HuH-7.5 (cell line): ENCODE measurements around the gene CRIM1.

ENCODE experiments used
- DNase-seq: peaks from one replicate; pipeline ENCODE4 v3.0.0; 2011; ENCODE audit warnings: low spot score

Gene CRIM1

GRCh38 chr2:36371928-36372391 lies 16.4 kb downstream of the CRIM1 start:
- DNase-seq, result no peak

GRCh38 chr2:36373149-36373926 lies 17.8 kb downstream of the CRIM1 start:
- no peak for DNase-seq

DNA sequence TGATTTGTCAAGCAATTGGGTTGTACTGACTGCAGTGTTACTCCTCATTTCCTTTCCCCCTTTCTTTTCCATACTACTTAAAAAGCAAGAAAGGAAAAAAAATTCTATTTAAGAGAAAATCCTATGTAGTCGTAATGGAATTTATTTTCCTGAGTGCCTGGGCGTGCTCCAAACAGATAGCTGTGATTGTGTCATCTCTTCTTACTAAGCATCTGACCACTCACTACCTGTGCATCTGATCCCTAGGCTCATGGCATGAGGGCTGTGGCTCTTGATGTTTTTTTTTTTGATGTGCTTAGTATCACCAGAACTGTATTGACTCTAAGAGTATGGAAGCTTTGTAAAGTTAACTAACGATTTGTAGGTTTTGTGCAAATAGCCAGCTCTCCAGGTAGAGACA lies 19.0 kb downstream of the CRIM1 start:
- no peak for DNase-seq

DNA sequence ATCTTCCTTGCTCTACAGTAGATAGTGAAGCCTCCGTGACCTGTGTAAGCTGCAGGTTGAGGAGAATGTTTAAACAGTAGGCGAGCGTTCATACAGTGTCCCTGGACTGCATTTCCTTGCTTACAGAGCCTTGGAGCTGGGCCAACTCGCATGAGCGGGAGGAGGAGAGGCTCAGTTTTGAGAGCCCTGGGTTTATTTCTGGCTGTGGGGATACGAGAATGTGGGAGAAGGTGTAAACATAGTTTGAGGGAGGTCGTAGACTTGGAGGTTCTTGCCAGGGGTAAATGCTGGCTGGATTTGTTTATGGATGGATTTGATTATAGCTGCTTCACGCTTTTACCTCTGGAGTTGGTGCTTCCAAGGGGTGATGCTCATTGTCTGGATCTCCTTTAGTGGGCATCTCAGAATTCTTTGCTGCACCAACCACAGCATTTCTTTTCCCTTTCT lies 20.8 kb downstream of the CRIM1 start:
- no peak for DNase-seq

DNA sequence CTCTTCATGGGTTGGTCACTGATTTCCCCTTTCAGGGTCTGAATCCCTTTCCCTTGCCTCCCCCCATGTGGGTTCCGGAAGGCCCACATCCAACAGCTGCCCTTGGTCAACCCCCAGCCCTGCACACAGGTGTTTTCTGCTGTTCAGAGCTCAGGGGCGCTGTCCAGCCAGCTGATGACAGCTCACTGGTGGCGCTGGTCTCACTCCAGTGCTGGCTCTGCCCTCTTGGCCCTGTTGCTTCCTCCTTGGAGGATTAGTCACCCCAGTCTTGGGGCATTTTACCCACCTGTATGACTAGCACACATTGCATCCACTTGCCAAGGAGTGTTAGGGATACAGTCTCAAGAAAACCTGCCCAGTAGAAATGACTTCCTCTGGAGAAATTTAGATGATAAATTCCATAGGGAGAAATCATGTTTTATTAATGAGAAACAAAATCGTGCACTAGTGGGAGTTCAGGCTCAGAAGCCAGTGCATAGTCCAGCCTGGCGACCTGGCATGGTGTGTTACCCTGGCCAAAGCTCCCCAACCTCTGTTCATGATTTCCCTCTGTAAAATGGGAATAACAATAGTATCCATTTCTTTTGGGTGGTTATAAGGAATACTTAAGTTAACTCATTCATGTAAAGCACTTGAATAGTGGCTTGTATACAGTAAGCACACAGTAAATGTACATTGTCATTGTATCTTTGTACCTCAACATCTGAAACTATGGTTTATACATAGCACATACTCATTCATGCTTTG lies 21.6 kb downstream of the CRIM1 start:
- DNase-seq, result no peak

DNA sequence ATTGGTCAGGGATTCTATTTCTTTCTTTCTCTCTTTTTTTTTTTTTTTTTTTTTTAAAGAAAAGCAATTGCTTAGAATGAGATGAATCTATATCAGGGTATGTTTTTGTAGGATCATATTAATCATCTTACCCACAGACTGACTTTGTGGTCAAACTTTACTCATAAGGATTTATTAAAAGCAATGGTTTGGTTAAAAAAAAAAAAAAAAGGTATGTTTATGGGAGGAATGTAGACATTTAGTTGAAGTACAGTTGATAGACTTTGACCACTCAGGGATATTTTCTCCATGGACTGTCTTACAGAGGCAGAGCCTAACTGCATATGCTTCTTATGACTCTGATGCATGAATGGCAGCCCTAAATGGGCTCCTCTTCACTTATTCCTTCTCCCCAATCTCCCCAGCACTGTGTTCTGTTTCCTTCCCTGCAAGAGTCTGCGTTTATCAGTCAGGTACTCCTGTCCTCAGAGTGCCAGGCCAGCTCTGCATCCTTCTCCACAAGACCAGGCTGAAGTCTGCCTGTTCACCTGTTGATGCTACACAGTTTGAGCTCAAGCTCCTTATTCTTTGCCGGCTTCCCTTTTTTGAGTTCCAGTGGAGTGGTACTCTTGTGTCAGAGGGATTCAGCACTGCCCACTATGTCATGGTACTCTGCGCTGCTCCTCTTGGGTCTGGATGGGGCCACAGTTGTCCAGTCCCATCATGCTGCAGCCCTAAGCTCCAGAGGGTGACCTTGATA lies 24.3 kb downstream of the CRIM1 start:
- no peak for DNase-seq

DNA sequence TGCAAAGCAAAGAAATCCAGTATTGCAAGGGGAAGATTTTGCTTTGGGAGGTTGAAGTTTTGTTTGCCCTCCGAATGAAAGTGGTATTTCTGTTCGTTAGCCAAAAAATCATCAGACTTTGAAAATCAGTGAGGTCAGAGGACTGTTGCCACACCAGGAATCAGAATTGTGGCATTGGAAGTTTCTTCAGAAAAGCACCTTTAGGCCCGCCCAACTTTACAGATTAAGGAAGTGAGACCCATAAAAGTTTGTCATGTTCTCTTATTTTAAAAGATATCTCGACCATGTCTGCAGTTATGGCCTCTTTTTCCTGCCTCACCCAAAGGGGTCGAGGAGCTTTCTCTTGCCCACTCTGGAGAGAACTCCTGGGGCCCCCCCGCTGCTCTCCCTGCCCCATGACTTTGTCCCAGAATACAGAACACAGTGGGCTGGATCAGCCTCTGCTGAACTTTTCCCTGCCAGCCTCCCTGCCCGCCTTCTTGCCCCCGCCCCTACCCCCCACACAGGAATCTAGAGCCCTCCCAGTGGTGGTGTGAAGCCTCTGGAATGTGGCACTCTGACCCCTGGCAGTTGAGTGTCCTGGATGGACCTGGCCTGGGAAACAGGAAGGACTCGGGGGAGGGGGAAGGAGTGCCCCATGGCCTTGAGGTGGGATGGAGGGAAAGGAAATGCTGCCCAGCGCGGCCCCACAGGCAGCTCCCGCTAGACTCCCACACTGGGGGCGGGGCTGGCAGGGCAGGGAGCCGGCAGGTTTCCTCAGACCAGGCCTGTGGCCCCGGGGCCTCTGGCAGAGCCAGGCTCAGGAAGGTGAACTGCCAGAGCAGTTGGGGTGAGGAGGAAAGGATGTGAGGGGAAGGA lies 25.3 kb downstream of the CRIM1 start:
- DNase-seq, result peak; percentile 41

DNA sequence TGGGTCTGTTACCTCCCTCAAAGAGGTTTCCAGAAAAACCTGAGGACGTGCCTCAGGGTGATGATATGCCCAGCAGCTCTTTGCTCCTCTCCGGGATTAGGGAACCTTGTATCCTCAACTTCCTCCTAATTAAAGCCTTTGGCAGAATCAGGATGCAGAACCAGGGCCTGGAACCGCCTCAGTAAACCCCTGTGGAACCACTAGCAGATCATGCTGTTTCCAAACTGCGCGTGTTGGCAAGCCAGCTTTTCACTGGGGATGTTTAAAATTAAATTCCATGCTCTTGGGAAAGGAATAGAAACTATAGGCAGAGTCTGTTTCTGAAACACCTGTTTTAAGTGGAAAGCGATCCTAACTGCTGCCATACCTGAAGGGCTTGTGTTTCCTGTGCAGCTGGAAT lies 26.4 kb downstream of the CRIM1 start:
- DNase-seq, result no peak

DNA sequence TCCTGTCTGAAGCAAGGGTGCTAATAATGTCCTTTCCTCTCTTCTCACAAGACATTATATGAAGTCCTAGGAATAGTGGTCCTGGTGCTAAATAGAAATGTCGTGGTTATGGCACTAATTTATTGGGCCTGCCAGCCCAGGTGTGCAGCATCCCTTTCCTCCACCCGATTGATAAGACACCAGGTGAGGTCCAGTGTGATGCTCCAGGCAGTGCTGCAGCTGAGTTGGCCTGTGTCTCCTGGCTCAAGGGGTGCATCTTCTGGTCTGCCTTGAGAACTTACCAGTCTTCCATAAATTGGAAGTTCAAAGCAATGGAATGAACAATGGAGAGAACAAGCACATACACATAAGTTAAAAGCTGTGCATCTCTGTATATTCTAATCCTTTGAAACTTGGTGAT lies 26.9 kb downstream of the CRIM1 start:
- DNase-seq, result no peak

DNA sequence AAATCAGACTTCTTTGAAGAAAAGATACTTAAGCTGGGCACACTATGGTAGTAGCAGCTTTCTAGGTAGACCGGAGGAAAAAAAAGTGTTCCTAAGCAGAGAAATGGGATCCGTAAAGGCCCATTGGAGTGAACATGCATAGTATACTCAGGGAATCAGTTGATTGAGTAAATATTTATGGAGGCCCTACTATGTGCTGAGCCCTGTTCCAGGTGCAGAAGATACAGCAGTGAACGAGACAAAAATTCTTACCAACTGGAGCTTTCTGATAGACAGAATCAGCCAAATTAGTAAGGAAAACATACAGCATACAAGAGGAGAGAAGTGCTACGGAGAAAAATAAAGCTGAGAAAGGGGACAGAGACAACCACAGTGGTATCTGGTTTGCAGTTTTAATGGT lies 28.1 kb downstream of the CRIM1 start:
- DNase-seq, result no peak

DNA sequence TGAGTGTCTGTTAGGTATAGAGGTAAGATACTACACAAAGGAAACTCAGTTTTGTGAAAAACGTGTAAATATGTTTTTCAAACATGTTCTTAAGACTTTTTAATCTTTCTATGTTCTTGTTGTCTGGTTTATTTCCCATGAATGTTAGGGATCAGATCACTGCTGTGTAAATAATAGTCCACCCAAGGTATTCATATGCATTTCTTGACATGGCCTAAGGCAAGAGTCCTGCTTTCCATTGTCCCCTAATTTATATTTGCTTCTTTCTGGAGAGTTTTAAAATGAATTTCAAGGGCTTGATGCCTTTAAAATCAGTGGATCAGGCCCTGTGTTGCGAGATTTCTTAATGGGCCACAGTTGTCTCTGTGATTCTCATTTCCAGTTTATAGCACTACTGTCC lies 28.9 kb downstream of the CRIM1 start:
- no peak for DNase-seq

DNA sequence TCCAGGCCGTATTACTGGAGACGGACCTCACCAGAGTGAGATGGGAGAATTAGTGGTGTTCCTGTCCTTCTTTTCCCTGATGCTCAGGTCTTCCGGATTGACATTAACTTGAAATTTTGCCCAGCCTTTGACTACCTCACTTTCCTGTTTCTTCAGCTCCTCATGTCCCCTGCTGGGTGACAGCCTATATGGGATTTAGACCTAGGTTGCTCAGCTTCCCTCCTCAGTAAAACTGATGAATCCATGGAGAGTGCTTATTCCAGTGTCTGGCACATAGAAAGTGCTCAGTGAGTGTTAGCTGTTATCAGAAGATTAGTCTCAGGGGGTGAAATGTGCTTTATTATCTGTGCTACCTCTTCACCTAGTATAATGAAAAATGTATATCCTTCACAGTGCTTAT lies 30.0 kb downstream of the CRIM1 start:
- no peak for DNase-seq

GRCh38 chr2:36387258-36387916 lies 31.8 kb downstream of the CRIM1 start:
- DNase-seq, result no peak

DNA sequence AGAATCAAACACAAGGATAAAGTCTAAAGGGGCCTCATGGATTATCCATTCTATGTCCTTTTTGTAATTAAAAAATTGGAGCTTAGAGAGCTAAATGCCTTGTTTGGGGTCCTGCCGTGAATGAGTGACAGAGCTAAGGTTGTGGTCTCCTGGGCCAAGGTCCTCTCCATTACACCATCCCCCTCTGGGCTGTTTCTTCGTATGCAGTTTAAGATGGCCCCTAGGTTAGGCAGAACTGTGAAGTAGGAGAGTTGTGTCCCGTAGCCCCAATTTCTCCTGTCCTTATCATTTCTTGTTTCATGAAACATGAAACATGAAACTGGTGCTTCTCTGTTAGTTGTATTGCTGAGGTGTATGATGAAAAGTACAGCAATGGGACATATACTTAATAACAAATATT lies 32.9 kb downstream of the CRIM1 start:
- no peak for DNase-seq

DNA sequence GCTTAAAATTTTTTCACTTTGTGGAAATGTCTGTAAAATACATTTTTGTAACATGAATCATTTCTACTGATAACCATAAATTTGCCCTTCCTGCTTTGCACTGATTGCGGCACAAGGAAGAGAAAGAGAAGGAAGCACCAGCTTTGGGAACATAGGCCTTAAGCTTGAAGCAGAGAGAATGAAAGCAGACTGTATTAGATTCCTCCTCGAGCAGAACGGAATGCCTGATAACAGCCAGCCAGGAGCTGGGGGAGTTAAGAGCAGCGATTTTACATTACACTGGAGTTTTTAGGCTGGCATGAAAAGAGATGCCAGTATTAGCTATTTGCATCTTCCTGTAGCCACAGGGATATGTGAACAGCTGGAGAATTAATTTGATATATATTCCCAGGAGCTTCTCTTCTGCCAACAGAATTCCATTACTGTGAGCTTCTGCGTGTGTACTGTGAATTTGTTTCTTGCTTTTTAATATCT lies 33.5 kb downstream of the CRIM1 start:
- no peak for DNase-seq

GRCh38 chr2:36389577-36389976 lies 34.0 kb downstream of the CRIM1 start:
- no peak for DNase-seq

- no peak for DNase-seq
Measured at GRCh38 chr2:36392571-36393255, 37.1 kb downstream of the CRIM1 start.

- no peak for DNase-seq
Measured at GRCh38 chr2:36393738-36394256, 38.2 kb downstream of the CRIM1 start.

- DNase-seq, result no peak
Measured at GRCh38 chr2:36394804-36395203, 39.2 kb downstream of the CRIM1 start.

GRCh38 chr2:36395866-36396265 lies 40.3 kb downstream of the CRIM1 start:
- no peak for DNase-seq
